K562 (cell line): Measurements from ENCODE around the gene UBXN2A. TPM values are rescaled to one million over a fixed set of nuclear protein-coding genes. Genes with fewer than 3 reads are reported as not detected.
A peak's percentile ranks its signal among the peaks of the same experiment; 100 is the strongest.

Experiments
- BRCA1 ChIP-seq, 2 experiments: fragments of 450-650 bp in 1 of 2; sonication (generic) in 1 of 2; formaldehyde crosslinking in 1 of 2; IDR thresholded peaks; 2 replicates each; pipeline versions ENCODE4 v1.5.0 to v1.6.1; 2017 to 2020; ENCODE audit warnings: mild to moderate bottlenecking in 1 of 2, missing genetic modification reagents in 1 of 2
- CBX1 ChIP-seq: sonication (generic); IDR thresholded peaks from 2 replicates; pipeline ENCODE4 v1.6.1; 2016; ENCODE audit warnings: antibody characterized with exemption, low read depth, mild to moderate bottlenecking
- COPS2 ChIP-seq: fragments of 450-650 bp; conservative IDR thresholded peaks from 2 replicates; pipeline ENCODE4 v1.6.1; 2016; ENCODE audit warnings: mild to moderate bottlenecking, moderate library complexity
- ELF2 ChIP-seq: fragments of 250-450 bp; sonication (Bioruptor Pico); IDR thresholded peaks from 2 replicates; pipeline ENCODE4 v1.5.0; 2021; ENCODE audit warnings: mild to moderate bottlenecking
- ETS2 ChIP-seq: IDR thresholded peaks from 2 replicates; pipeline ENCODE4 v1.6.1; 2016; ENCODE audit warnings: borderline replicate concordance, missing genetic modification characterization, mild to moderate bottlenecking, moderate library complexity, missing compliant biosample characterization; ENCODE audit not compliant: poor library complexity, severe bottlenecking
- ETV1 ChIP-seq: fragments of 450-650 bp; conservative IDR thresholded peaks from 2 replicates; pipeline ENCODE4 v1.6.1; 2016; ENCODE audit warnings: missing genetic modification characterization, control low read depth, low read depth, missing compliant biosample characterization
- GTF3C2 ChIP-seq: IDR thresholded peaks from 3 replicates; pipeline ENCODE4 v1.6.1; 2011; ENCODE audit warnings: borderline replicate concordance, mild to moderate bottlenecking, moderate library complexity; ENCODE audit not compliant: insufficient read length; ENCODE audit errors: extremely low read depth
- MBD1 ChIP-seq: fragments of 250-450 bp; sonication (Bioruptor Pico); IDR thresholded peaks from 2 replicates; pipeline ENCODE4 v1.8.0; 2022; ENCODE audit warnings: inconsistent platforms
- MED1 ChIP-seq: sonication (generic); formaldehyde crosslinking; IDR thresholded peaks from 2 replicates; pipeline ENCODE4 v1.8.1; 2023; ENCODE audit warnings: missing genetic modification reagents, borderline replicate concordance
- PHF8 ChIP-seq: fragments of 200-600 bp; sonication (generic); IDR thresholded peaks from 2 replicates; pipeline ENCODE4 v1.6.1; 2012; ENCODE audit warnings: mixed run types, mild to moderate bottlenecking, inconsistent platforms, low read length, moderate library complexity, borderline replicate concordance
- SRSF3 ChIP-seq: fragments of 200-400 bp; formaldehyde crosslinking; IDR thresholded peaks from 2 replicates; pipeline ENCODE4 v1.6.1; 2016; ENCODE audit warnings: mild to moderate bottlenecking, low read length, moderate library complexity; ENCODE audit not compliant: insufficient read depth
- ZNF408 ChIP-seq: fragments of 250-450 bp; sonication (Bioruptor Pico); IDR thresholded peaks from 2 replicates; pipeline ENCODE4 v1.4.0; 2020; ENCODE audit warnings: low read depth, mild to moderate bottlenecking, moderate library complexity
- ZNF75A ChIP-seq: fragments of 450-650 bp; formaldehyde crosslinking; IDR thresholded peaks from 2 replicates; pipeline ENCODE4 v1.4.0; 2020; ENCODE audit warnings: mild to moderate bottlenecking
- ZNF764 ChIP-seq: fragments of 250-450 bp; sonication (Bioruptor Pico); IDR thresholded peaks from 2 replicates; pipeline ENCODE4 v1.4.0; 2020; ENCODE audit warnings: low read depth, mild to moderate bottlenecking, moderate library complexity
- polyA plus RNA-seq, 8 experiments: library from polyadenylated mRNA; depleted of rRNA in 4 of 8; stranded (reverse) in 5 of 8; unstranded in 3 of 8; fragments of >200 nt; fragmentation: Nextera tagmentation in 2 of 8; fragmentation: Illumina TruSeq in 1 of 8; extraction: Ambion mirVana in 2 of 8; extraction: Trizol in 1 of 8; gene quantifications; 2 replicates each; pipeline versions ENCODE4 v1.2.1 to v1.2.3, GENCODE V29; 2011 to 2014; ENCODE audit warnings: inconsistent platforms in 1 of 8, missing spikeins in 1 of 8
- total RNA-seq, 7 experiments: library from RNA; depleted of rRNA in 6 of 7; stranded (reverse); fragments of >200 nt in 6 of 7; fragmentation: Illumina TruSeq in 2 of 7; extraction: Trizol in 2 of 7; gene quantifications; 2 replicates each; pipeline versions ENCODE4 v1.2.1 to v1.2.3, GENCODE V29; 2011 to 2021; ENCODE audit warnings: low replicate concordance in 1 of 7

The UBXN2A gene
- total and polyA plus RNA-seq, 9 of the 15 experiments (the other 6 are each of a cell fraction or from before 2014, with no cell fraction given) = 3.4 to 25.6 (median 16.0) TPM

- no peak for TF ChIP-seq MBD1 (CRISPR knock-in tag)
- no peak for TF ChIP-seq BRCA1 (IDR thresholded peaks at IDR 0.05)
- no peak for TF ChIP-seq BRCA1 (CRISPR knock-in tag; IDR thresholded peaks at IDR 0.05)
- no peak for TF ChIP-seq MED1 (CRISPR knock-in tag)
- no peak for TF ChIP-seq ELF2 (CRISPR knock-in tag)
- no peak for TF ChIP-seq PHF8
- no peak for TF ChIP-seq CBX1
- TF ChIP-seq ETS2 (tag) = no peak
- TF ChIP-seq ZNF75A (CRISPR knock-in tag) = no peak
- no peak for TF ChIP-seq GTF3C2
- TF ChIP-seq ETV1 (tag) = peak; percentile 46; the same call in 1 of the 2 replicates
- no peak for TF ChIP-seq ZNF408
- TF ChIP-seq COPS2 = no peak
- TF ChIP-seq ZNF764 (CRISPR knock-in tag) = no peak
- no peak for TF ChIP-seq SRSF3
Observed at GRCh38 chr2:24011250-24012104, 71.2 kb downstream of the UBXN2A start (continued).
